Neural cell (in vitro differentiated cells): ENCODE results near the gene CTF1. TPM values are rescaled to one million over a fixed set of nuclear protein-coding genes. Genes with fewer than 3 reads are reported as not detected.

Experiments used
- H2AFZ ChIP-seq: fragments of 200-600, 300-800 bp; sonication (generic), shearing (Covaris generic); 2 replicates; pipeline ENCODE4 v1.6.0; 2014; ENCODE audit warnings: low read depth, mild to moderate bottlenecking, antibody characterized with exemption, low read length, moderate library complexity
- H3F3A ChIP-seq: fragments of 200-600 bp; shearing (Covaris generic); 2 replicates; pipeline ENCODE4 v1.6.1; 2016; ENCODE audit warnings: mild to moderate bottlenecking, moderate library complexity, mixed read lengths, antibody characterized with exemption, low read length; ENCODE audit not compliant: insufficient read depth, poor library complexity, severe bottlenecking
- H3K27ac ChIP-seq: fragments of 200-600, 300-800 bp; sonication (generic), shearing (Covaris generic); 2 replicates; pipeline ENCODE4 v1.5.1; 2014; ENCODE audit warnings: mild to moderate bottlenecking, low read length, moderate library complexity
- H3K27me3 ChIP-seq: fragments of 300-800, 200-600 bp; sonication (generic), shearing (Covaris generic); 2 replicates; pipeline ENCODE4 v1.6.0; 2014; ENCODE audit warnings: mild to moderate bottlenecking, low read depth, low read length, moderate library complexity; ENCODE audit not compliant: insufficient read depth
- H3K36me3 ChIP-seq: fragments of 300-800, 200-600 bp; sonication (generic), shearing (Covaris generic); 2 replicates; pipeline ENCODE4 v1.5.1; 2014; ENCODE audit warnings: mild to moderate bottlenecking, antibody characterized with exemption, low read length, moderate library complexity; ENCODE audit not compliant: insufficient read depth
- H3K4me2 ChIP-seq: fragments of 300-800, 200-600 bp; sonication (generic), shearing (Covaris generic); 2 replicates; pipeline ENCODE4 v1.6.0; 2014; ENCODE audit warnings: mild to moderate bottlenecking, low read length
- H3K4me3 ChIP-seq: fragments of 300-800, 200-600 bp; sonication (generic), shearing (Covaris generic); 2 replicates; pipeline ENCODE4 v1.5.1; 2014; ENCODE audit warnings: mild to moderate bottlenecking, low read length, moderate library complexity
- H3K79me2 ChIP-seq: fragments of 200-600 bp; shearing (Covaris generic); replicated peaks from 2 replicates; pipeline ENCODE4 v1.6.0; 2014; ENCODE audit warnings: mild to moderate bottlenecking, low read length, moderate library complexity; ENCODE audit not compliant: insufficient read depth
- H3K9ac ChIP-seq: fragments of 300-800, 200-600 bp; sonication (generic), shearing (Covaris generic); 2 replicates; pipeline ENCODE4 v1.6.1; 2016; ENCODE audit warnings: mild to moderate bottlenecking, low read length, mixed read lengths
- H3K9me2 ChIP-seq: fragments of 200-600 bp; shearing (Covaris generic); 2 replicates; pipeline ENCODE4 v1.6.1; 2016; ENCODE audit warnings: mild to moderate bottlenecking, low read length, mixed read lengths; ENCODE audit not compliant: insufficient read depth
- H3K9me3 ChIP-seq: fragments of 200-600, 300-800 bp; sonication (generic), shearing (Covaris generic); 2 replicates; pipeline ENCODE4 v1.6.1; 2016; ENCODE audit warnings: mild to moderate bottlenecking, mixed run types, low read length, moderate library complexity, mixed read lengths
- H4K20me1 ChIP-seq: fragments of 200-600 bp; shearing (Covaris generic); 2 replicates; pipeline ENCODE4 v1.6.1; 2016; ENCODE audit warnings: mild to moderate bottlenecking, mixed run types; ENCODE audit not compliant: insufficient read depth
- EP300 ChIP-seq: fragments of 450-650 bp; conservative IDR thresholded peaks from 2 replicates; pipeline ENCODE4 v1.6.1; 2014; ENCODE audit warnings: antibody characterized with exemption, mild to moderate bottlenecking, moderate library complexity; ENCODE audit not compliant: poor library complexity, severe bottlenecking
- EZH2 ChIP-seq: fragments of 200-600, 300-800 bp; shearing (Covaris generic), sonication (generic); IDR thresholded peaks from 2 replicates; pipeline ENCODE4 v1.6.1; 2014; ENCODE audit warnings: antibody characterized with exemption, low read length, borderline replicate concordance, mild to moderate bottlenecking; ENCODE audit not compliant: insufficient read depth, poor library complexity, severe bottlenecking
- MXI1 ChIP-seq: fragments of 450-650 bp; conservative IDR thresholded peaks from 2 replicates; pipeline ENCODE4 v1.6.1; 2014; ENCODE audit warnings: antibody characterized with exemption, mild to moderate bottlenecking; ENCODE audit not compliant: poor library complexity, severe bottlenecking
- POLR2AphosphoS5 ChIP-seq: IDR thresholded peaks from 2 replicates; pipeline ENCODE4 v1.6.1; 2012
- RAD21 ChIP-seq: fragments of 450-650 bp; conservative IDR thresholded peaks from 2 replicates; pipeline ENCODE4 v1.6.1; 2014; ENCODE audit warnings: antibody characterized with exemption, mild to moderate bottlenecking, moderate library complexity
- REST ChIP-seq: IDR thresholded peaks from 2 replicates; pipeline ENCODE4 v1.6.1; 2012; ENCODE audit warnings: borderline replicate concordance
- SMC3 ChIP-seq: fragments of 450-650 bp; conservative IDR thresholded peaks from 2 replicates; pipeline ENCODE4 v1.6.1; 2014; ENCODE audit warnings: antibody characterized with exemption, mild to moderate bottlenecking, moderate library complexity; ENCODE audit not compliant: poor library complexity
- TAF1 ChIP-seq: IDR thresholded peaks from 2 replicates; pipeline ENCODE4 v1.6.1; 2012; ENCODE audit warnings: low read depth
- polyA plus RNA-seq: library from polyadenylated mRNA; depleted of rRNA; stranded (reverse); fragments of >200 nt; gene quantifications from 2 replicates; pipeline ENCODE4 v1.2.3, GENCODE V29; 2014
- TF ChIP-seq, protein P1 (sequence below): fragments of 450-650 bp; IDR thresholded peaks from 2 replicates; pipeline ENCODE4 v1.5.1; 2014; ENCODE audit warnings: antibody characterized with exemption, mild to moderate bottlenecking, moderate library complexity; ENCODE audit not compliant: poor library complexity, severe bottlenecking

The CTF1 gene
- polyA plus RNA-seq, 1 donor from 2014 or later, result not detected

DNA sequence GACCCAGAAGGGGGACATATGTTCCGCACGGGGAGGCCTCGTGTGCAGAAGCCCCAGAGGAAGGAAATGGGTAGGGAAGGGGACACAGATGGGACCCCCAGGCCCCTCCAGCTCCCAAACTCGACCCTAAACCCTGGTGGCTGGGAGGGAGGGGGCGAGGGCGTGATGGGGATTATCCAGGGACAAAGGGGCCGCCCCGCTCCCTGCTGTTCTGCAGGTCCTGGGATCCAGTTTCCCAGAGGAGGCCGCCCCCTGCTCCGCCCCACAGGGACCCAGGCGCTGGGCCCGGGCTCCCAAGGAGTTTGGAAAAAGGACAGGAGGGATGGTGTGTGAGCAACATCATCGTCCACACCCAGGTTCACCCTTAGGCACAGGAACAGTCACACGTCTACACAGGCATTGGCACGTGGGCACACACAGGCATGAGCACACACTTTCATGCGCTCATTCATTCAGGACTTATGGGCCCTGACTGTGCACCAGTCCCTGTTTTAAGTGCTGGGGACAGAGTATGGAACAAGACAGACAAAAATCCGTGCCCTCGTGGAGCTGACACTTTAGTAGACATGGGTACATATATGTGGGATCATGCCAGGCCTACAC, 14.1 kb downstream of the CTF1 start:
- H3K79me2 ChIP-seq, result no peaks in the 10 kb centered on the region
- H3K9me3 ChIP-seq, result no peaks in the 10 kb centered on the region
- H3K9ac ChIP-seq, result no peak overlapping the region
- no peaks in the 10 kb centered on the region for H3K27me3 ChIP-seq
- no peaks in the 10 kb centered on the region for H3K36me3 ChIP-seq
- no peaks in the 10 kb centered on the region for H4K20me1 ChIP-seq
- H3K27ac ChIP-seq, result no peak overlapping the region
- no peak overlapping the region for H2AFZ ChIP-seq
- no peak overlapping the region for H3K4me3 ChIP-seq
- no peaks in the 10 kb centered on the region for H3K9me2 ChIP-seq
- no peaks in the 10 kb centered on the region for H3F3A ChIP-seq
- no peak for TF ChIP-seq MXI1
- no peak for TF ChIP-seq EP300
- no peak for TF ChIP-seq REST
- TF ChIP-seq EZH2, result no peak
- no peak for TF ChIP-seq SMC3
- TF ChIP-seq, protein P1, sequence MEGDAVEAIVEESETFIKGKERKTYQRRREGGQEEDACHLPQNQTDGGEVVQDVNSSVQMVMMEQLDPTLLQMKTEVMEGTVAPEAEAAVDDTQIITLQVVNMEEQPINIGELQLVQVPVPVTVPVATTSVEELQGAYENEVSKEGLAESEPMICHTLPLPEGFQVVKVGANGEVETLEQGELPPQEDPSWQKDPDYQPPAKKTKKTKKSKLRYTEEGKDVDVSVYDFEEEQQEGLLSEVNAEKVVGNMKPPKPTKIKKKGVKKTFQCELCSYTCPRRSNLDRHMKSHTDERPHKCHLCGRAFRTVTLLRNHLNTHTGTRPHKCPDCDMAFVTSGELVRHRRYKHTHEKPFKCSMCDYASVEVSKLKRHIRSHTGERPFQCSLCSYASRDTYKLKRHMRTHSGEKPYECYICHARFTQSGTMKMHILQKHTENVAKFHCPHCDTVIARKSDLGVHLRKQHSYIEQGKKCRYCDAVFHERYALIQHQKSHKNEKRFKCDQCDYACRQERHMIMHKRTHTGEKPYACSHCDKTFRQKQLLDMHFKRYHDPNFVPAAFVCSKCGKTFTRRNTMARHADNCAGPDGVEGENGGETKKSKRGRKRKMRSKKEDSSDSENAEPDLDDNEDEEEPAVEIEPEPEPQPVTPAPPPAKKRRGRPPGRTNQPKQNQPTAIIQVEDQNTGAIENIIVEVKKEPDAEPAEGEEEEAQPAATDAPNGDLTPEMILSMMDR, result no peak
- TF ChIP-seq RAD21, result no peak
- TF ChIP-seq TAF1, result no peak
- TF ChIP-seq POLR2AphosphoS5, result no peak
- no peak overlapping the region for H3K4me2 ChIP-seq

DNA sequence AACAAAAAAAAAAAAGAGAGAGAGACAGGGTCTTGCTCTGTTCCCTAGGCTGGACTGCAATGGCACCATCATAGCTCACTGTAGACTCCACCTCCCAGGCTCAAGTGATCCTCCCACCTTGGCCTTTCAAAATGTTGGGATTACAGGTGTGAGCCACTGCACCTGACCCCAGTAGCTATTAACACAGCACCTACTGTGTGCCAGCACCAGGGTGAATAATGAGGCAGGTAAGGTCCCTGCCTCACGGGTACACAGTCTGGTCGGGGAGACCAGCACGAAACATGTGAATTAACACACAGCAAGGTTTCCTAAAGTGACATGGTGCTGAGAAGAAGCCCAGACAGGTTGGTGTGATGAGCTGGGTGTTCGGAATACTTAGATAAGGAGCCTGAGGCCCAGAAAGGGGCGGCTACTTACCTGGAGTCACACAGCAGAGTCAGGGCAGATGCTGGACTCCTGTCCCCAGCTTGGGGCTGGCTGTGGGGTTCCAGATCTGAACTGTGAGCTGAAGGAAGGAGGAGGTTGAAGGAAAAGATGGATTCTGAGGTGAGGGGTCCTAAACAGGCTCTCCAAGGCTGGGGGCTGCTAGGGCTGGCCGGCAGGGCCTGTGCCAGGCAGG, 16.5 kb downstream of the CTF1 start:
- Histone ChIP-seq H3K9me3 (no peaks in the 10 kb centered on the region), H4K20me1 (no peaks in the 10 kb centered on the region), H2AFZ (no peak overlapping the region), H3K27ac (no peak overlapping the region), H3K36me3 (no peaks in the 10 kb centered on the region), H3K27me3 (no peaks in the 10 kb centered on the region), H3K4me2 (no peak overlapping the region), H3F3A (no peaks in the 10 kb centered on the region), H3K9ac (no peak overlapping the region), H3K79me2 (no peaks in the 10 kb centered on the region), H3K4me3 (no peak overlapping the region), H3K9me2 (no peaks in the 10 kb centered on the region)
- TF ChIP-seq REST (no peak), RAD21 (no peak), POLR2AphosphoS5 (no peak), MXI1 (no peak), EP300 (no peak), TAF1 (no peak), EZH2 (no peak), SMC3 (no peak)
- TF ChIP-seq, protein P1, result no peak
